ENCODE measurements around the gene WDR90.

The WDR90 gene

GRCh38 chr16:638836-639235 is 10.3 kb upstream of the WDR90 start:
- DNase-seq (ENCODE audit: low read depth, low spot score): no peak

DNA sequence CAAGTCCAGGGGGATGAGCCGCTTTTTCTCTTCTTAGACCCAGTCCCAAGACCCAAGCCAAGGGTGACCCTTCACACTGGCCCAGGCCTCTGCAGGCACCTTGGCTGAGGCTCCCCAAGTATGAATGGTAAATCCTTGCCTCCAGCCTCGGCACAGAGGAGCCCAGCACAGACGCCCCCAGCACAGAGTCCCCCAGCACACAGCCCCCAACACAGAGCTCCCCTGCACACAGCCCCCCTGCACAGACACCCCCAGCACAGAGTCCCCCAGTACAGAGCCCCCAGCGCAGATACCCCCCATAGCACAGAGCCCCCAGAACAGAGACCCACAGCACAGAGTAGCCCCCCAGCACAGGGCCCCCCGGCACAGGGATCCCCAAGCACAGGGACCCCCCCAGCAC is 8.6 kb upstream of the WDR90 start:
- no peak for DNase-seq (ENCODE audit: low read depth, low spot score)

DNA sequence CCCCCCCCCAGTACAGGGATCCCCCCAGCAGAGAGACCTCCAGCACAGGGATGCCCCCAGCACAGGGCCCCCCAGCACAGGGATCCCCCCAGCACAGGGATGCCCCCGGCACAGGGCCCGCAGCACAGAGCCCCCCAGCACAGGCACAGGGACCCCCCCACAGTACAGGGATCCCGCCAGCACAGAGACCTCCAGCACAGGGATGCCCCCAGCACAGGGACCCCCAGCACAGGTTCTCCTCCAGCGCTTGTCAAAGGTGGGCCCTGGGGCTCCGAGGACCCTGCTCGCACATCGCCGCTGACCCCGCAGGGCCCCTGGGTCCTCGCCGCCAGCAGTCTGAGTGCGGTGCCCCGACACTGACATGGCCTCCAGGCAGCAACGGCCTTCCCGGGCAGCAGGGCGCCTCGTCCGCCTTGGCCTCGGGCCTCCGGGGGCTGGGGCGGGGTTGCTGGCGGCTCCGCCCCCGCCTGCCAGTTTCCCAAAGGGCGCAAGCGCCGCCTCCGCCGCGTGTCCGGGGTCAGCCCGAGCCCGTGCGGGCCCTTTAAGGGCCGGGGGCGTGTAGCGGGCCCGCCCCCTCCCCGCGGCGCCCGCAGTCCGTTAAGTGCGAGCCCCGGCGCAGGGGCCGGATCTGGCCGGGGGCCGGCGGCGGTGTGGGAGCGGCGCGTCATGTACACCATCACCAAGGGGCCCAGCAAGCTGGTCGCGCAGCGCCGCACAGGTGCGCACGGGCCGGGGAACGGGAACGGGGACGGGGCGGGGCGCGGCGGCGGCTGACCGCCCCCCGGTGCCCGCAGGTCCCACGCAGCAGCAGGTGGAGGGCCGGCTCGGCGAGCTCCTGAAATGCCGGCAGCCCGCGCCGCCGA is 7.6 kb upstream of the WDR90 start, which contains the start of gene MCRIP2:
MCRIP2 (plus strand) TSS at position 503 of the 863 bp plus-strand sequence; CDS start at position 667, 164 bp downstream.
- DNase-seq (ENCODE audit: low read depth, low spot score): no peak

GRCh38 chr16:642189-643049 is 6.7 kb upstream of the WDR90 start:
- DNase-seq (ENCODE audit: low read depth, low spot score): no peak

GRCh38 chr16:643050-643368 is 6.2 kb upstream of the WDR90 start:
- DNase-seq (ENCODE audit: low read depth, low spot score): no peak

DNA sequence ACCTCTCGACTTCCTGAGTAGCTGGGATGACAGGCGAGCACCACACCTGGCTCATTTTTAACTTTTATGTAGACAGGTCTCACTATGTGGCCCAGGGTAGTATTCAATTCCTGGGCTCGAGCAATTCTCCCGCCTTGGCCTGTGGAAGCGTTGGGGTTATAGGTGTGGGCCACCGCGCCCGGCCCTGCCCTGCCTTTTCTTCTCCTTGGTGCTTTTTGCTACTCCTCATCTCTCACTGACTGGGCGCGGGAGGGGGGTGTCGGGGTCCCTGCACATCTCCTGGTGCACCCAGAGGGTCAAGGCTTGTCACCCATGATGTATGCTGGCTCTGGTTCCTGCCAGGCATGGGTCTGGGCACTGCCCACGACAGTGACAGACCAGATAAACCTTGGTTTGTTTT is 4.6 kb upstream of the WDR90 start:
- DNase-seq (ENCODE audit: low read depth, low spot score): no peak

GRCh38 chr16:645852-646678 is 3.1 kb upstream of the WDR90 start:
- DNase-seq (ENCODE audit: low read depth, low spot score): no peak

- DNase-seq (ENCODE audit: low read depth, low spot score): no peak
Observed at GRCh38 chr16:646679-647172, 2.4 kb upstream of the WDR90 start.

GRCh38 chr16:647173-647902 is 1.8 kb upstream of the WDR90 start:
- DNase-seq (ENCODE audit: low read depth, low spot score): no peak

- no peak for DNase-seq (ENCODE audit: low read depth, low spot score)
Observed at GRCh38 chr16:648071-648780, 939 bp upstream of the WDR90 start.

- DNase-seq (ENCODE audit: low read depth, low spot score): no peak
Observed at GRCh38 chr16:649631-650030, 466 bp downstream of the WDR90 start.

DNA sequence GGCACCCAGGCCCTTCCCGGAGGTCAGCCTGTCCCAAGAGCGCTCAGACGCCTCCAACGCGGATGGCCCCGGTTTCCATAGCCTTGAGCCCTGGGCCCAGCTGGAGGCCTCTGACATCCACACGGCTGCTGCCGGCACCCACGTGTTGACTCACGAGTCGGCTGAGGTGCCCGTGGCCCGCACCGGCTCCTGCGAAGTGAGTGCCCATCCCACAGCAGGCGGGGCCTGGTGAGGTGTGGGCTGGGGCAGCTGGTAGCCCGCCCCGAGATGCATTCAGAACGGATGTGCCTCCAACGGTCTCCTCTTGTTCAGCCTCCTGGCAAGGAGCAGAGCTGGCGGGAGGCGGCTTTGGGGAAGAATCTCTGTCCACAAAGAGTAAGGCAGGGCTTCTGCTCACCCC is 2.7 kb downstream of the WDR90 start:
- no peak for DNase-seq (ENCODE audit: low read depth, low spot score)

DNA sequence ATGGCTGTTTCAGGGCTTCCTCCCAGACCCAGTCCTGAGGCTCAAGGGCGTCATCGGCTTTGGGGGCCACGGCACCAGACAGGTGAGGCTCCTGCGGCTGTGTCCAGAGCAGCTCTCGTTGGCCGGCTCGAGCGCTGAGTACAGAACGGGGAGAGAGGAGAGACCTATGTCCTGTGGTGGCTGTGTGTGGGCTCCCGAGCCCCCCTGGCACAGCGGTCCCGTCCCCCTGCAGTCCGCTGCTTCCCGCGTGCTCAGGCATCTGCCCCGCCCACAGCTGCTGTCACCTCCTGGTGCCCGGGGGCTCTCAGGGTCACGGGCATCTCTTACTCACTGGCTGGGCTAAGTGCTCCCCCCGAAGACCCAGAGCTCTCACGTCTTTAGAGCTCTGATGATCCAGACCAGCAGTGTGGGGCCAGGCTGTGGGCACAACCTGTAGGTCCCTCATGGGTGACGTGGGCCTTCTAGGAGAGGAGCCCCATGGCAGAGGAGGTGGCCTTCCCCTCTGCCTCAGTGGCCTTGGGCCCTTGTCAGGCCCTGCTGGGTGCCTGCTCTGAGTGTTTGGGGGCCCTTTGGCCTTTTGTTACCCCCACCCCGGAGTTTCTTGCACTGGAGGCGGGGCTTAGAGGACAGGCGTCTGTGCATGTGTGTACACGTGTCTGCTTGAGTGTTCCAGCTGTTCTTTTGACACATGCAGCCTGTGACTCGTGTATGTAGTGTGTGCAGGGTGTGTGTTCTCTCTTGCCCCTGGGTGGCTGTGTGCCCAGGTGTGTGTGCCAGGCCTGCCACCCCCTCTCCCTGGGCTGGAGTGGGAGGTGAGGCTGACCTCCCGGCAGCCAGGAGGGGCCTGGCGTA is 3.5 kb downstream of the WDR90 start:
- no peak for DNase-seq (ENCODE audit: low read depth, low spot score)

DNA sequence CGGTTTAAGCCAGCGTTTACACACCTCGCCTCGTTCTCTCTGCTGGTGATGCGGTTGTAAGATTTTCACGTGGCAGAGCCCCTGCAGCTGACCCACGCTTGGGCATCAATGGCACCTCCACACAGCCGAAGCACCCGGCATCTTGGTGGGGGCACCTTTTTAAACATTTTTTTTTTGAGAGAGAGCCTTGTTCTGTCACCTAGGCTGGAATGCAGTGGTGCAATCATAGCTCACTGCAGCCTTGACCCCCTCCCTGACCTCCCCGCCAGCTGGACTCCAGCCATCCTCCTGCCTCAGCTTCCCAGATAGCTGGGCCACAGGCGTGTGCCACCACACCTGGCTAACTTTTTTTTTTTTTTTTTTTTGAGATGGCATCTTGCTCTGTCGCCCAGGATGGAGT is 4.9 kb downstream of the WDR90 start:
- DNase-seq (ENCODE audit: low read depth, low spot score): no peak

DNA sequence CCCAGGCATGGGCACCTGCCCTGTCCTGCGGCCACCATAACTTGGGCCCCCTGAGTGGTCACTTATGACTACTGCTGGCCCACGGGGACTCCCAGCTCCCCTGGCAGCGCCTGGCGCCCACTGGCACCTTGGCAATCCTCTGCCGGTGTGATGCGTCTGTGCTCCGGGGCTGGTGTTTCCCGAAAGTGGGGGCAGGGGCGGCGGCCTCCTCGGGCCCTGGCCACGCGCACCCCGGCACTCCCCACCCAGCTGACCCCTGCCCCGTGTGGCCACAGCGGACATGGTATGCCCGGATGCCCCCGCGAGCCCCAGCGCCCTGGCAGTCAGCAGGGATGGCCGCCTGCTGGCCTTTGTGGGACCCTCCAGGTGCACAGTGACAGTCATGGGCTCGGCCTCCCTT is 8.3 kb downstream of the WDR90 start:
- no peak for DNase-seq (ENCODE audit: low read depth, low spot score)

GRCh38 chr16:658679-659571 is 9.8 kb downstream of the WDR90 start:
- no peak for DNase-seq (ENCODE audit: low read depth, low spot score)

GRCh38 chr16:659618-660017 is 10.5 kb downstream of the WDR90 start:
- DNase-seq (ENCODE audit: low read depth, low spot score): no peak

GRCh38 chr16:660132-660458 is 10.9 kb downstream of the WDR90 start:
- no peak for DNase-seq (ENCODE audit: low read depth, low spot score)

Measured in brain pericyte (primary cell).